HepG2 (cell line): ENCODE data around the gene TARBP2. TPM values are rescaled to one million over a fixed set of nuclear protein-coding genes. Genes with fewer than 3 reads are reported as not detected.

Experiments
- ATAC-seq: fragments of 200-7000 bp; cut with Tn5 transposase; 3 replicates; pipeline ENCODE4 v1.9.1; 2020; ENCODE audit warnings: mild to moderate bottlenecking, moderate library complexity
- Bru-seq: library from RNA; stranded (reverse); fragments of 400-500 nt; gene quantifications from one replicate; lab custom pipeline; 2021; lab: Mats Ljungman, UMichigan
- BruChase-seq, 2 experiments: library from RNA; stranded (reverse); fragments of 400-500 nt; gene quantifications; one replicate each; lab custom pipeline; 2021; lab: Mats Ljungman, UMichigan
- BruUV-seq: library from RNA; stranded (reverse); fragments of 400-500 nt; replicated peaks from 2 replicates; lab custom pipeline; 2021; lab: Mats Ljungman, UMichigan
- CTCF ChIA-PET: fragments of 300-600 bp; formaldehyde crosslinking; extraction: SDS; loops from one replicate; lab custom pipeline; 2021; ENCODE audit warnings: low total read pairs, inconsistent platforms, low intra/inter-chr PET ratio; lab: Yijun Ruan, JAX
- POLR2A ChIA-PET: fragments of 350-600 bp; sonication (Branson Sonifier 250); formaldehyde crosslinking; loops from one replicate; lab custom pipeline; 2020; ENCODE audit warnings: antibody characterized with exemption, inconsistent platforms; lab: Yijun Ruan, JAX
- DNase-seq: peaks from one replicate; pipeline ENCODE4 v3.0.0-alpha.2; 2015; ENCODE audit warnings: low spot score
- FAIRE-seq: peaks from 3 replicates; lab custom pipeline; 2011; peaks lifted over from hg19 to GRCh38; lab: Jason Lieb, UNC
- H2AFZ ChIP-seq: one replicate; pipeline ENCODE4 v1.6.1; 2011; ENCODE audit warnings: low read length, inconsistent platforms
- H3K27ac ChIP-seq: fragments of 300-600 bp; 3 replicates; pipeline ENCODE4 v1.8.0; 2011; ENCODE audit warnings: mixed run types, mild to moderate bottlenecking, mixed read lengths, low read length, inconsistent platforms; ENCODE audit not compliant: insufficient read depth; ENCODE audit errors: extremely low read length
- H3K27me3 ChIP-seq, 2 experiments: fragments of 200-600 bp in 1 of 2; 2 replicates in 1 of 2; 3 replicates in 1 of 2; pipeline versions ENCODE4 v1.6.0 to v1.8.0; 2011; ENCODE audit warnings: low read length in 2 of 2, mild to moderate bottlenecking in 2 of 2, moderate library complexity in 2 of 2, inconsistent platforms in 1 of 2; ENCODE audit not compliant: insufficient read depth in 2 of 2, control insufficient read depth in 1 of 2
- H3K36me3 ChIP-seq, 2 experiments: fragments of 200-600 bp in 1 of 2; replicated peaks in 1 of 2; 2 replicates in 1 of 2; 3 replicates in 1 of 2; pipeline versions ENCODE4 v1.5.1 to v1.8.0; 2011; ENCODE audit warnings: low read length in 2 of 2, inconsistent platforms in 1 of 2; ENCODE audit not compliant: insufficient read depth in 2 of 2, control insufficient read depth in 1 of 2
- H3K4me1 ChIP-seq: 2 replicates; pipeline ENCODE4 v1.5.1; 2012; ENCODE audit warnings: low read length, inconsistent platforms; ENCODE audit not compliant: insufficient read depth
- H3K4me2 ChIP-seq: 2 replicates; pipeline ENCODE4 v1.6.0; 2011; ENCODE audit warnings: low read depth, low read length, inconsistent platforms
- H3K4me3 ChIP-seq, 3 experiments: fragments of 200-600 bp in 1 of 3; sonication (generic), shearing (Covaris generic) in 1 of 3; replicated peaks in 1 of 3; 2 replicates each; pipeline ENCODE4 v1.5.1; 2011 to 2016; ENCODE audit warnings: low read length in 3 of 3, inconsistent platforms in 2 of 3, low read depth in 2 of 3, mild to moderate bottlenecking in 2 of 3, control low read depth in 1 of 3, mixed read lengths in 1 of 3; ENCODE audit not compliant: insufficient read depth in 1 of 3
- H3K79me2 ChIP-seq: one replicate; pipeline ENCODE4 v1.6.1; 2011; ENCODE audit warnings: low read length, inconsistent platforms; ENCODE audit not compliant: insufficient read depth
- H3K9ac ChIP-seq: 2 replicates; pipeline ENCODE4 v1.6.0; 2011; ENCODE audit warnings: mild to moderate bottlenecking, low read depth, low read length, inconsistent platforms; ENCODE audit not compliant: insufficient read depth
- H3K9me3 ChIP-seq: 2 replicates; pipeline ENCODE4 v1.5.1; 2012; ENCODE audit warnings: mild to moderate bottlenecking, low read length
- H4K20me1 ChIP-seq: 2 replicates; pipeline ENCODE4 v1.6.0; 2011; ENCODE audit warnings: inconsistent platforms, mild to moderate bottlenecking, low read length, moderate library complexity; ENCODE audit not compliant: insufficient read depth
- ISL2 ChIP-seq: sonication (generic); formaldehyde crosslinking; IDR thresholded peaks from 2 replicates; pipeline ENCODE4 v1.5.0; 2020; ENCODE audit warnings: missing genetic modification reagents
- NFE2 ChIP-seq: sonication (generic); formaldehyde crosslinking; IDR thresholded peaks from 2 replicates; pipeline ENCODE4 v1.4.0; 2020; ENCODE audit warnings: missing genetic modification reagents
- NR3C1 ChIP-seq: sonication (generic); formaldehyde crosslinking; IDR thresholded peaks from 2 replicates; pipeline ENCODE4 v1.4.0; 2020; ENCODE audit warnings: missing genetic modification reagents
- SP2 ChIP-seq: sonication (generic); formaldehyde crosslinking; IDR thresholded peaks from 2 replicates; pipeline ENCODE4 v1.5.1; 2020; ENCODE audit warnings: mild to moderate bottlenecking, missing genetic modification reagents
- TEAD2 ChIP-seq: sonication (generic); formaldehyde crosslinking; IDR thresholded peaks from 2 replicates; pipeline ENCODE4 v1.9.0; 2021; ENCODE audit warnings: missing genetic modification reagents
- THAP11 ChIP-seq: IDR thresholded peaks from 2 replicates; pipeline ENCODE4 v1.6.1; 2016; ENCODE audit warnings: missing biosample characterization, missing genetic modification reagents
- ZNF550 ChIP-seq: sonication (generic); formaldehyde crosslinking; IDR thresholded peaks from 2 replicates; pipeline ENCODE4 v1.4.0; 2020; ENCODE audit warnings: mild to moderate bottlenecking, missing genetic modification reagents, borderline replicate concordance
- ZNF616 ChIP-seq: sonication (generic); formaldehyde crosslinking; IDR thresholded peaks from 2 replicates; pipeline ENCODE4 v1.5.0; 2020; ENCODE audit warnings: low read depth, mild to moderate bottlenecking, missing genetic modification reagents
- WGBS: methylation state at CpG from one replicate; pipeline ENCODE4 v1.1.6; 2017; ENCODE audit warnings: low lambda C conversion rate; 5-methylcytosine and 5-hydroxymethylcytosine counted together
- in situ Hi-C: cut with HindIII; loops from 2 replicates; pipeline ENCODE4 v1.10.0; 2017; ENCODE audit warnings: low pct_unique_long_range_greater_than_20kb; ENCODE audit not compliant: extremely low pct_ligation_motif_present
- intact Hi-C: fragments of 100-400 bp; cut with micrococcal nuclease; formaldehyde crosslinking; loops from one replicate; pipeline ENCODE4 v1.10.0; 2022; ENCODE audit not compliant: unreplicated experiment
- long read RNA-seq, 2 experiments: library from RNA in 1 of 2; library from polyadenylated mRNA in 1 of 2; stranded (forward) in 1 of 2; unstranded in 1 of 2; transcript quantifications; one replicate each; pipeline ENCODE4 v2.0.0, GENCODE V29; 2019 to 2022
- polyA minus RNA-seq, 3 experiments: library from RNA; depleted of rRNA, polyadenylated mRNA; stranded (reverse); fragments of >200 nt; gene quantifications; 2 replicates each; pipeline ENCODE4 v1.2.3, GENCODE V29; 2011; ENCODE audit warnings: low replicate concordance in 1 of 3
- polyA plus RNA-seq, 8 experiments: library from polyadenylated mRNA; depleted of rRNA in 3 of 8; stranded (reverse) in 7 of 8; unstranded in 1 of 8; fragments of >200 nt; fragmentation: Illumina TruSeq in 4 of 8; extraction: Trizol in 4 of 8; gene quantifications; 2 replicates each; pipeline versions ENCODE4 v1.2.1 to v1.2.3, GENCODE V29; 2011 to 2016; ENCODE audit warnings: low read depth in 4 of 8, missing spikeins in 1 of 8, mixed read lengths in 1 of 8; ENCODE audit not compliant: insufficient read depth in 1 of 8
- total RNA-seq, 5 experiments: library from RNA; depleted of rRNA; stranded (reverse); fragments of >200 nt; fragmentation: Illumina TruSeq; extraction: Trizol; gene quantifications; 2 replicates each; pipeline ENCODE4 v1.2.3, GENCODE V29; 2016; ENCODE audit warnings: low read depth in 1 of 5
- TF ChIP-seq, protein P1 (sequence below): sonication (generic); formaldehyde crosslinking; conservative IDR thresholded peaks from 2 replicates; pipeline ENCODE4 v1.4.0; 2020; ENCODE audit warnings: missing genetic modification reagents
- TF ChIP-seq, protein P2 (sequence below): sonication (generic); formaldehyde crosslinking; IDR thresholded peaks from 2 replicates; pipeline ENCODE4 v1.4.0; 2020; ENCODE audit warnings: missing genetic modification reagents

Gene TARBP2, protein sequence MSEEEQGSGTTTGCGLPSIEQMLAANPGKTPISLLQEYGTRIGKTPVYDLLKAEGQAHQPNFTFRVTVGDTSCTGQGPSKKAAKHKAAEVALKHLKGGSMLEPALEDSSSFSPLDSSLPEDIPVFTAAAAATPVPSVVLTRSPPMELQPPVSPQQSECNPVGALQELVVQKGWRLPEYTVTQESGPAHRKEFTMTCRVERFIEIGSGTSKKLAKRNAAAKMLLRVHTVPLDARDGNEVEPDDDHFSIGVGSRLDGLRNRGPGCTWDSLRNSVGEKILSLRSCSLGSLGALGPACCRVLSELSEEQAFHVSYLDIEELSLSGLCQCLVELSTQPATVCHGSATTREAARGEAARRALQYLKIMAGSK
- 39.5 and 55.5 TPM in 2 replicates for total RNA-seq (2016; rRNA removed; fragmentation: Illumina TruSeq; extraction: Trizol)
- 73.3 and 74.5 TPM in 2 replicates for total RNA-seq (2016; cell fraction: cytosol; rRNA removed; fragmentation: Illumina TruSeq; extraction: Trizol; ENCODE audit: low read depth)
- total RNA-seq (2016; cell fraction: insoluble cytoplasmic fraction; rRNA removed; fragmentation: Illumina TruSeq; extraction: Trizol) = 37.9 and 54.0 TPM in 2 replicates
- total RNA-seq (2016; cell fraction: membrane; rRNA removed; fragmentation: Illumina TruSeq; extraction: Trizol) = 79.2 and 87.3 TPM in 2 replicates
- 45.3 and 52.6 TPM in 2 replicates for total RNA-seq (2016; cell fraction: nucleus; rRNA removed; fragmentation: Illumina TruSeq; extraction: Trizol)
- 47.0 and 49.2 TPM in 2 replicates for polyA plus RNA-seq (2011; rRNA removed)
- 34.4 and 52.5 TPM in 2 replicates for polyA plus RNA-seq (2011; cell fraction: cytosol; rRNA removed)
- 186 and 198 TPM in 2 replicates for polyA plus RNA-seq (2011; cell fraction: nucleus; rRNA removed)
- 22.1 and 25.4 TPM in 2 replicates for polyA plus RNA-seq (2012)
- 64.6 and 72.6 TPM in 2 replicates for polyA plus RNA-seq (2016; cell fraction: cytosol; fragmentation: Illumina TruSeq; extraction: Trizol; ENCODE audit: low read depth)
- polyA plus RNA-seq (2016; cell fraction: insoluble cytoplasmic fraction; fragmentation: Illumina TruSeq; extraction: Trizol; ENCODE audit: low read depth) = 32.5 and 37.2 TPM in 2 replicates
- 60.8 and 63.3 TPM in 2 replicates for polyA plus RNA-seq (2016; cell fraction: membrane; fragmentation: Illumina TruSeq; extraction: Trizol; ENCODE audit: low read depth)
- polyA plus RNA-seq (2016; cell fraction: nucleus; fragmentation: Illumina TruSeq; extraction: Trizol; ENCODE audit: insufficient read depth, low read depth) = 85.1 and 85.5 TPM in 2 replicates
- polyA minus RNA-seq (2011; rRNA and poly(A)+ RNA removed; ENCODE audit: low replicate concordance) = 46.1 and 74.4 TPM in 2 replicates
- 11.2 and 16.6 TPM in 2 replicates for polyA minus RNA-seq (2011; cell fraction: cytosol; rRNA and poly(A)+ RNA removed)
- polyA minus RNA-seq (2011; cell fraction: nucleus; rRNA and poly(A)+ RNA removed) = 46.1 and 50.8 TPM in 2 replicates
- percentile 71 among the genes with signal in this experiment for Bru-seq, nascent RNA
- percentile 85 among the genes with signal in this experiment for BruChase-seq, experiment 1, labeled RNA remaining after a 6-hour chase
- BruChase-seq, experiment 2, labeled RNA remaining after a 2-hour chase = percentile 75 among the genes with signal in this experiment
- long read RNA-seq, experiment 1, transcript TARBP2-202 (9 exons, 1,402 nt) = minor isoform, 10 of 60 reads
- long read RNA-seq, experiment 1, transcript TARBP2-201 (9 exons, 1,867 nt) = major isoform, 19 of 60 reads
- long read RNA-seq, experiment 1, partial matches to known transcripts = 6 of 60 reads
- long read RNA-seq, experiment 1, other reads (novel, unspliced or antisense) = 24 of 60 reads
- long read RNA-seq, experiment 2, transcript TARBP2-202 (9 exons, 1,402 nt) = minor isoform, 6 of 83 reads
- long read RNA-seq, experiment 2, transcript TARBP2-201 (9 exons, 1,867 nt) = major isoform, 33 of 83 reads
- long read RNA-seq, experiment 2, partial matches to known transcripts = 9 of 83 reads
- long read RNA-seq, experiment 2, other reads (novel, unspliced or antisense) = 33 of 83 reads

DNA sequence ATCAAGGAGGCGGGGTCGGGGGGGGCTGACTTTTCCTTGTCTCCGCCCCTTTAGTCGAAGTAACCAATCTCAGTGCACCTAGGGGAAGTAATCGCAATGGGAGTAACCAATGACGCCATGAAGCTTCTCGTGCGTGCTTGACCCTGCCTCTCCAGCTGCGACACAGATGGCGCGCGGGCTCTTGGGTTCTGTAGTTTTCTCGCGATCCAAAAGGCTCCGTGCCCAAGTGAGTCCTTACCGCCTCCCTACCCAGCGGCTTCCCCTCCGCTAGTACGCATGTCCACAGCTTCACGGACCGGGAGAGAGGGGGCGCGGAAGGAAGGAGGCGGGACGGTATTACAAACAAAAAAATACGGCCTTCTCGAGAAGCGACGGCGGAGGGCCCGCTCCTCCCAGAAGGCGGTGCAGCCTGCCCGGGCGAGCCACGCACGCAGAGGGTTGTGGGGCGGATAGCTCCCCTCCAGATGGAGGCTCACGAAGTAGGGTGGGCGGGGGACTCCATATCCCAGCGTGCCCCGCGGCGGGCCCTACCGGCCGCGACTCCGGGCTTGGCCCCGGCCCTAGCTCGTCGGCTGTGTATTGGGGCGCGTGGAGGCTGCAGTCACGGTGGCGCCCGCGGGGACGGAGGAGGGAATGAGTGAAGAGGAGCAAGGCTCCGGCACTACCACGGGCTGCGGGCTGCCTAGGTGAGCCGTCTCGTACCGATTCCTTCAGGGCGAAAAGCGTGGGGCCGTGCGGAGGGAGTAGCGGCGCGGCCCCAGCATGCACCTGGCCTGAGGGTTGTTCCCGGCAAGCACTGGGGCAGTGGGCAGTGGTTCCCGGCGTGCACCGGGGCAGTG is at the start of gene TARBP2:
TSS of gene TARBP2 (plus strand) at position 508 of the 839 bp plus-strand sequence. CDS start at position 634, 126 bp downstream.
- H2AFZ ChIP-seq = no peak within 1 kb of the TSS
- peak; percentile 83 for ATAC-seq
- peaks cover 16% of the 10 kb centered on the region for H3K79me2 ChIP-seq
- intact Hi-C loops (loop anchor here (2.0 kb wide), 2 partner anchors 152 to 180 kb away; partner anchors contain the start of gene AAAS), in situ Hi-C loops (loop anchor here (5.0 kb wide), 1 partner anchor 174 kb away; no protein-coding TSS in a partner anchor)
- H3K4me2 ChIP-seq = peak within 1 kb of the TSS; percentile 96
- no peaks in the 10 kb centered on the region; a peak in 1 of 5 replicates for H3K27me3 ChIP-seq
- no TSS peak for BruUV-seq
- peak within 1 kb of the TSS; percentile 89 for H3K9ac ChIP-seq
- peaks cover 7 to 17% of the 10 kb centered on the region in 2 experiments; a peak in 4 of 5 replicates for H3K36me3 ChIP-seq
- no peaks in the 10 kb centered on the region for H4K20me1 ChIP-seq
- peak; percentile 99 for DNase-seq
- H3K9me3 ChIP-seq = no peaks in the 10 kb centered on the region
- peak within 1 kb of the TSS; percentile 88 for H3K27ac ChIP-seq
- 0% methylated on average over 7 of the region's 74 CpGs for WGBS
- H3K4me3 ChIP-seq = peak within 1 kb of the TSS; percentile 69 to 78 (median 76)
- FAIRE-seq = peak; percentile 100
- ChIA-PET POLR2A (interaction anchor here (0.6 to 3.4 kb wide), 47 partner anchors 9 to 779 kb away, joined by 3 to 58 read pairs (median 5); partner anchors contain the start of genes AAAS, ATF7, ATP5MC2 and CBX5), CTCF (no interaction called here)
- peaks cover 48% of the 10 kb centered on the region for H3K4me1 ChIP-seq
- TF ChIP-seq, protein P1, sequence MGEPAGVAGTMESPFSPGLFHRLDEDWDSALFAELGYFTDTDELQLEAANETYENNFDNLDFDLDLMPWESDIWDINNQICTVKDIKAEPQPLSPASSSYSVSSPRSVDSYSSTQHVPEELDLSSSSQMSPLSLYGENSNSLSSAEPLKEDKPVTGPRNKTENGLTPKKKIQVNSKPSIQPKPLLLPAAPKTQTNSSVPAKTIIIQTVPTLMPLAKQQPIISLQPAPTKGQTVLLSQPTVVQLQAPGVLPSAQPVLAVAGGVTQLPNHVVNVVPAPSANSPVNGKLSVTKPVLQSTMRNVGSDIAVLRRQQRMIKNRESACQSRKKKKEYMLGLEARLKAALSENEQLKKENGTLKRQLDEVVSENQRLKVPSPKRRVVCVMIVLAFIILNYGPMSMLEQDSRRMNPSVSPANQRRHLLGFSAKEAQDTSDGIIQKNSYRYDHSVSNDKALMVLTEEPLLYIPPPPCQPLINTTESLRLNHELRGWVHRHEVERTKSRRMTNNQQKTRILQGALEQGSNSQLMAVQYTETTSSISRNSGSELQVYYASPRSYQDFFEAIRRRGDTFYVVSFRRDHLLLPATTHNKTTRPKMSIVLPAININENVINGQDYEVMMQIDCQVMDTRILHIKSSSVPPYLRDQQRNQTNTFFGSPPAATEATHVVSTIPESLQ = 0 out of 2 replicates have a peak, but pooled peaks have one; percentile 20
- TF ChIP-seq THAP11 (CRISPR knock-in tag) = peak; percentile 95
- no peak for TF ChIP-seq ZNF550 (CRISPR knock-in tag)
- 0 out of 2 replicates have a peak, but pooled peaks have one; percentile 79 for TF ChIP-seq ZNF616
- no peak for TF ChIP-seq NR3C1 (CRISPR knock-in tag)
- no peak; the same call in 1 of the 2 replicates for TF ChIP-seq ISL2 (CRISPR knock-in tag)
- no peak for TF ChIP-seq NFE2
- peak; percentile 83 for TF ChIP-seq SP2 (CRISPR knock-in tag)
- peak; percentile 75; the same call in 1 of the 2 replicates for TF ChIP-seq TEAD2
- TF ChIP-seq, protein P2, sequence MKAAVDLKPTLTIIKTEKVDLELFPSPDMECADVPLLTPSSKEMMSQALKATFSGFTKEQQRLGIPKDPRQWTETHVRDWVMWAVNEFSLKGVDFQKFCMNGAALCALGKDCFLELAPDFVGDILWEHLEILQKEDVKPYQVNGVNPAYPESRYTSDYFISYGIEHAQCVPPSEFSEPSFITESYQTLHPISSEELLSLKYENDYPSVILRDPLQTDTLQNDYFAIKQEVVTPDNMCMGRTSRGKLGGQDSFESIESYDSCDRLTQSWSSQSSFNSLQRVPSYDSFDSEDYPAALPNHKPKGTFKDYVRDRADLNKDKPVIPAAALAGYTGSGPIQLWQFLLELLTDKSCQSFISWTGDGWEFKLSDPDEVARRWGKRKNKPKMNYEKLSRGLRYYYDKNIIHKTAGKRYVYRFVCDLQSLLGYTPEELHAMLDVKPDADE (CRISPR knock-in tag) = no peak
